HepG2 (cell line): Measurements from ENCODE around the gene RNF208. TPM values are rescaled to one million over a fixed set of nuclear protein-coding genes. Genes with fewer than 3 reads are reported as not detected.

Experiments used
- ATF3 ChIP-seq: sonication (generic); formaldehyde crosslinking; IDR thresholded peaks from 2 replicates; pipeline ENCODE4 v1.4.0; 2020; ENCODE audit warnings: missing genetic modification reagents
- BRCA1 ChIP-seq: sonication (generic); formaldehyde crosslinking; IDR thresholded peaks from 2 replicates; pipeline ENCODE4 v1.4.0; 2020; ENCODE audit warnings: missing genetic modification reagents
- CCDC6 ChIP-seq: sonication (generic); formaldehyde crosslinking; IDR thresholded peaks from 2 replicates; pipeline ENCODE4 v1.8.1; 2022; ENCODE audit warnings: mild to moderate bottlenecking, missing genetic modification reagents, moderate library complexity
- DR1 ChIP-seq: sonication (generic); formaldehyde crosslinking; IDR thresholded peaks from 2 replicates; pipeline ENCODE4 v1.8.0; 2021; ENCODE audit warnings: mild to moderate bottlenecking, missing genetic modification reagents, inconsistent platforms
- FOXM1 ChIP-seq: sonication (generic); formaldehyde crosslinking; IDR thresholded peaks from 2 replicates; pipeline ENCODE4 v1.5.0; 2020; ENCODE audit warnings: missing genetic modification reagents
- GABPB1 ChIP-seq: IDR thresholded peaks from 2 replicates; pipeline ENCODE4 v1.6.1; 2016; ENCODE audit warnings: mild to moderate bottlenecking, missing genetic modification reagents, moderate library complexity, missing compliant biosample characterization
- PHF20 ChIP-seq: sonication (generic); formaldehyde crosslinking; IDR thresholded peaks from 2 replicates; pipeline ENCODE4 v1.5.0; 2020; ENCODE audit warnings: mild to moderate bottlenecking, missing genetic modification reagents
- SALL2 ChIP-seq: sonication (generic); formaldehyde crosslinking; IDR thresholded peaks from 2 replicates; pipeline ENCODE4 v1.8.1; 2023; ENCODE audit warnings: mild to moderate bottlenecking, missing genetic modification reagents, inconsistent platforms
- SP5 ChIP-seq: IDR thresholded peaks from 2 replicates; pipeline ENCODE4 v1.6.1; 2016; ENCODE audit warnings: low read depth, borderline replicate concordance
- ZFP82 ChIP-seq: sonication (generic); formaldehyde crosslinking; IDR thresholded peaks from 2 replicates; pipeline ENCODE4 v1.5.1; 2020; ENCODE audit warnings: mild to moderate bottlenecking, missing genetic modification reagents, borderline replicate concordance
- ZFP91 ChIP-seq: sonication (generic); formaldehyde crosslinking; IDR thresholded peaks from 2 replicates; pipeline ENCODE4 v1.9.0; 2022; ENCODE audit warnings: missing genetic modification reagents, mild to moderate bottlenecking, borderline replicate concordance
- ZNF10 ChIP-seq: sonication (generic); formaldehyde crosslinking; IDR thresholded peaks from 2 replicates; pipeline ENCODE4 v1.4.0; 2020; ENCODE audit warnings: mild to moderate bottlenecking, low read depth, missing genetic modification reagents, borderline replicate concordance
- ZNF143 ChIP-seq: sonication (generic); formaldehyde crosslinking; IDR thresholded peaks from 2 replicates; pipeline ENCODE4 v1.4.0; 2020; ENCODE audit warnings: missing genetic modification reagents
- ZNF546 ChIP-seq: sonication (generic); formaldehyde crosslinking; conservative IDR thresholded peaks from 2 replicates; pipeline ENCODE4 v1.8.1; 2023; ENCODE audit warnings: mild to moderate bottlenecking, missing genetic modification reagents
- ZNF619 ChIP-seq: sonication (generic); formaldehyde crosslinking; IDR thresholded peaks from 2 replicates; pipeline ENCODE4 v1.4.0; 2020; ENCODE audit warnings: mild to moderate bottlenecking, missing genetic modification reagents
- polyA plus RNA-seq, 8 experiments: library from polyadenylated mRNA; depleted of rRNA in 3 of 8; stranded (reverse) in 7 of 8; unstranded in 1 of 8; fragments of >200 nt; fragmentation: Illumina TruSeq in 4 of 8; extraction: Trizol in 4 of 8; gene quantifications; 2 replicates each; pipeline versions ENCODE4 v1.2.1 to v1.2.3, GENCODE V29; 2011 to 2016; ENCODE audit warnings: low read depth in 4 of 8, missing spikeins in 1 of 8, mixed read lengths in 1 of 8; ENCODE audit not compliant: insufficient read depth in 1 of 8
- total RNA-seq, 5 experiments: library from RNA; depleted of rRNA; stranded (reverse); fragments of >200 nt; fragmentation: Illumina TruSeq; extraction: Trizol; gene quantifications; 2 replicates each; pipeline ENCODE4 v1.2.3, GENCODE V29; 2016; ENCODE audit warnings: low read depth in 1 of 5
- TF ChIP-seq, protein P1 (sequence below): sonication (generic); formaldehyde crosslinking; IDR thresholded peaks from 2 replicates; pipeline ENCODE4 v1.4.0; 2020; ENCODE audit warnings: missing genetic modification reagents
- TF ChIP-seq, protein P2 (sequence below): sonication (generic); formaldehyde crosslinking; IDR thresholded peaks from 2 replicates; pipeline ENCODE4 v1.8.0; 2022; ENCODE audit warnings: mild to moderate bottlenecking, missing genetic modification reagents, moderate library complexity
- TF ChIP-seq, protein P3 (sequence below): fragments of 450-650 bp; IDR thresholded peaks from 2 replicates; pipeline ENCODE4 v1.6.1; 2017

The RNF208 gene
- total and polyA plus RNA-seq, 2 of the 13 experiments (the other 11 are each of a cell fraction or from before 2014, with no cell fraction given), result 1.6 to 2.1 TPM

- TF ChIP-seq, protein P1, sequence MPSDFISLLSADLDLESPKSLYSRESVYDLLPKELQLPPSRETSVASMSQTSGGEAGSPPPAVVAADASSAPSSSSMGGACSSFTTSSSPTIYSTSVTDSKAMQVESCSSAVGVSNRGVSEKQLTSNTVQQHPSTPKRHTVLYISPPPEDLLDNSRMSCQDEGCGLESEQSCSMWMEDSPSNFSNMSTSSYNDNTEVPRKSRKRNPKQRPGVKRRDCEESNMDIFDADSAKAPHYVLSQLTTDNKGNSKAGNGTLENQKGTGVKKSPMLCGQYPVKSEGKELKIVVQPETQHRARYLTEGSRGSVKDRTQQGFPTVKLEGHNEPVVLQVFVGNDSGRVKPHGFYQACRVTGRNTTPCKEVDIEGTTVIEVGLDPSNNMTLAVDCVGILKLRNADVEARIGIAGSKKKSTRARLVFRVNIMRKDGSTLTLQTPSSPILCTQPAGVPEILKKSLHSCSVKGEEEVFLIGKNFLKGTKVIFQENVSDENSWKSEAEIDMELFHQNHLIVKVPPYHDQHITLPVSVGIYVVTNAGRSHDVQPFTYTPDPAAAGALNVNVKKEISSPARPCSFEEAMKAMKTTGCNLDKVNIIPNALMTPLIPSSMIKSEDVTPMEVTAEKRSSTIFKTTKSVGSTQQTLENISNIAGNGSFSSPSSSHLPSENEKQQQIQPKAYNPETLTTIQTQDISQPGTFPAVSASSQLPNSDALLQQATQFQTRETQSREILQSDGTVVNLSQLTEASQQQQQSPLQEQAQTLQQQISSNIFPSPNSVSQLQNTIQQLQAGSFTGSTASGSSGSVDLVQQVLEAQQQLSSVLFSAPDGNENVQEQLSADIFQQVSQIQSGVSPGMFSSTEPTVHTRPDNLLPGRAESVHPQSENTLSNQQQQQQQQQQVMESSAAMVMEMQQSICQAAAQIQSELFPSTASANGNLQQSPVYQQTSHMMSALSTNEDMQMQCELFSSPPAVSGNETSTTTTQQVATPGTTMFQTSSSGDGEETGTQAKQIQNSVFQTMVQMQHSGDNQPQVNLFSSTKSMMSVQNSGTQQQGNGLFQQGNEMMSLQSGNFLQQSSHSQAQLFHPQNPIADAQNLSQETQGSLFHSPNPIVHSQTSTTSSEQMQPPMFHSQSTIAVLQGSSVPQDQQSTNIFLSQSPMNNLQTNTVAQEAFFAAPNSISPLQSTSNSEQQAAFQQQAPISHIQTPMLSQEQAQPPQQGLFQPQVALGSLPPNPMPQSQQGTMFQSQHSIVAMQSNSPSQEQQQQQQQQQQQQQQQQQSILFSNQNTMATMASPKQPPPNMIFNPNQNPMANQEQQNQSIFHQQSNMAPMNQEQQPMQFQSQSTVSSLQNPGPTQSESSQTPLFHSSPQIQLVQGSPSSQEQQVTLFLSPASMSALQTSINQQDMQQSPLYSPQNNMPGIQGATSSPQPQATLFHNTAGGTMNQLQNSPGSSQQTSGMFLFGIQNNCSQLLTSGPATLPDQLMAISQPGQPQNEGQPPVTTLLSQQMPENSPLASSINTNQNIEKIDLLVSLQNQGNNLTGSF, result no peak
- TF ChIP-seq, protein P2, sequence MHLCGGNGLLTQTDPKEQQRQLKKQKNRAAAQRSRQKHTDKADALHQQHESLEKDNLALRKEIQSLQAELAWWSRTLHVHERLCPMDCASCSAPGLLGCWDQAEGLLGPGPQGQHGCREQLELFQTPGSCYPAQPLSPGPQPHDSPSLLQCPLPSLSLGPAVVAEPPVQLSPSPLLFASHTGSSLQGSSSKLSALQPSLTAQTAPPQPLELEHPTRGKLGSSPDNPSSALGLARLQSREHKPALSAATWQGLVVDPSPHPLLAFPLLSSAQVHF, result no peak
- TF ChIP-seq ZFP91 (CRISPR knock-in tag) (peak; percentile 71; the same call in 1 of the 2 replicates), ZNF10 (CRISPR knock-in tag) (no peak), ZFP82 (CRISPR knock-in tag) (no peak), BRCA1 (CRISPR knock-in tag) (no peak), DR1 (CRISPR knock-in tag) (peak; percentile 56; the same call in 1 of the 2 replicates), ATF3 (no peak), SP5 (CRISPR knock-in tag) (peak; percentile 86), ZNF143 (CRISPR knock-in tag) (0 out of 2 replicates have a peak, but pooled peaks have one; percentile 16), ZNF546 (no peak), GABPB1 (peak; percentile 87), CCDC6 (CRISPR knock-in tag) (peak; percentile 58; the same call in 1 of the 2 replicates), SALL2 (CRISPR knock-in tag) (0 out of 2 replicates have a peak, but pooled peaks have one; percentile 36), ZNF619 (CRISPR knock-in tag) (no peak), PHF20 (CRISPR knock-in tag) (peak; percentile 60), FOXM1 (CRISPR knock-in tag) (no peak)
- TF ChIP-seq, protein P3, sequence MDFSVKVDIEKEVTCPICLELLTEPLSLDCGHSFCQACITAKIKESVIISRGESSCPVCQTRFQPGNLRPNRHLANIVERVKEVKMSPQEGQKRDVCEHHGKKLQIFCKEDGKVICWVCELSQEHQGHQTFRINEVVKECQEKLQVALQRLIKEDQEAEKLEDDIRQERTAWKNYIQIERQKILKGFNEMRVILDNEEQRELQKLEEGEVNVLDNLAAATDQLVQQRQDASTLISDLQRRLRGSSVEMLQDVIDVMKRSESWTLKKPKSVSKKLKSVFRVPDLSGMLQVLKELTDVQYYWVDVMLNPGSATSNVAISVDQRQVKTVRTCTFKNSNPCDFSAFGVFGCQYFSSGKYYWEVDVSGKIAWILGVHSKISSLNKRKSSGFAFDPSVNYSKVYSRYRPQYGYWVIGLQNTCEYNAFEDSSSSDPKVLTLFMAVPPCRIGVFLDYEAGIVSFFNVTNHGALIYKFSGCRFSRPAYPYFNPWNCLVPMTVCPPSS, result no peak
These were observed 4.5 kb downstream of the RNF208 start (continued) for GRCh38 chr9:137217276-137218211.
